GM18867 (cell line): ENCODE data around the gene ABR.
"Not testable (repeated sequence)": the region's sequence is repeated elsewhere in the genome, so short reads cannot be mapped to it uniquely, and the experiment has no call there.

Source experiments
- ATAC-seq: cut with Tn5 transposase; IDR thresholded peaks from one replicate; pipeline ENCODE4 v1.9.1; 2021; ENCODE audit warnings: mild to moderate bottlenecking, moderate library complexity; ENCODE audit not compliant: unreplicated experiment

ABR gene

DNA sequence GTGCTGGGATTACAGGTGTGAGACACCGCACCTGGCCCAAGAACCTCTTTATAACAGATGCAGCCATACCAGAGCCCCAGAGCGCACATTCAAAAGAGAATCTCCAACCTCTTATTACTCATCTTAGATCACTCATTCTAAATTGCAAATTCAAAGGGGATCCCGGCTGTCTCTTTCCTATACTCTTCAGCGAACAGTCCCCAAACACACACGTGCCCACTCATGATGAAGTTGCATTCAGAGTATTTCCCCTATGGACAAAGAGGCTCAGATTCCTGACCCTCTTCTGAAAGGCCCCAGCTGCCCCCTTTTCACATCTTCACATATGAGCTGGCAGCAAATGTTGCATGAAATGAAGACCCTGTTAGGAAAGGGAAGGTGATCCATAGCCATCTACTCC is 22.5 kb upstream of the ABR start:
- no peak for ATAC-seq

DNA sequence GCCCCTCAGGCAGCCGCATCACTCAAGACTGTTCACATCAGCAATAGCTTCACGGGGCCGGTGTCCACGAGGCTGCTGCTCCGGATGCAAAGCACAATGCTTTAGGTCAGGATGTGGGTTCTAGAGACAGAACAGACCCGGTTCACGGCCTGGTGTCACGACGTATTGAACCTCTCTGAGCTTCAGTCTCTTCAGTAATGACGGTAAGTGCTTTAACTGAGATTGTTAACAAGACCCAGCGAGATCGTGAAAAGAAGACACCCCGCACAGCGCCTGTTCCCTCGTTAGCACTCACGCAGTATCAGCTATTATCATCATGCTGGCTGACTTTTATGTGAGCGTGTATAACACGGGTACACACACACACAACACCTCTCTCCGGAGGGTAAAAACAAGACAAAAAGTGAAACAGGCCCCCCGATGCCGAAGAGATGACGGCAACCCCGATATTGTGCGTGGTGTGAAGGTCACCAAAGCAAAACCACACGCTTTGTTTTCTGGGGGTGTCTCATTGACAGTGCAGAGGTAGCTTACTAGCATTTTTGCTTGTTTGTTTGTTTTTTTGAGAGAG is 21.4 kb upstream of the ABR start:
- ATAC-seq: no peak

DNA sequence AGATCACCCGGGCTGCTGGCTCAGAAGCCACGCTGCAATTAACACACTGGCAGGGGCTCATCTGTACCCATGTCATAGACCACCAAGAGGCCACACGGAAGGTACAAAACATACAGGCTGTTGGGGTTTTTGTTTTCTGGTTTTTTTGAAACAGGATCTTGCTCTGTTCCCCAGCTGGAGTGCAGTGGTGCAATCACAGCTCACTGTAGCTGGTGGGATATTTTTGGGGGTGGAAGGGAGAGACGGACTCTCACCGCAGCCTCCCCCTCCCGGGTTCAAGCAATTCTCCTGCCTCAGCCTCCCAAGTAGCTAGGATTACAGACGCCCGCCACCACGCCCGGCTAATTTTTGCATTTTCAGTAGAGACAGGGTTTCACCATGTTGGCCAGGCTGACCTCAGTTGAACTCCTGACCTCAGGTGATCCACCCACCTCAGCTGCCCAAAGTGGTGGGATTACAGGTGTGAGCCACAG is 19.5 kb upstream of the ABR start:
- not testable (repeated sequence) for ATAC-seq

DNA sequence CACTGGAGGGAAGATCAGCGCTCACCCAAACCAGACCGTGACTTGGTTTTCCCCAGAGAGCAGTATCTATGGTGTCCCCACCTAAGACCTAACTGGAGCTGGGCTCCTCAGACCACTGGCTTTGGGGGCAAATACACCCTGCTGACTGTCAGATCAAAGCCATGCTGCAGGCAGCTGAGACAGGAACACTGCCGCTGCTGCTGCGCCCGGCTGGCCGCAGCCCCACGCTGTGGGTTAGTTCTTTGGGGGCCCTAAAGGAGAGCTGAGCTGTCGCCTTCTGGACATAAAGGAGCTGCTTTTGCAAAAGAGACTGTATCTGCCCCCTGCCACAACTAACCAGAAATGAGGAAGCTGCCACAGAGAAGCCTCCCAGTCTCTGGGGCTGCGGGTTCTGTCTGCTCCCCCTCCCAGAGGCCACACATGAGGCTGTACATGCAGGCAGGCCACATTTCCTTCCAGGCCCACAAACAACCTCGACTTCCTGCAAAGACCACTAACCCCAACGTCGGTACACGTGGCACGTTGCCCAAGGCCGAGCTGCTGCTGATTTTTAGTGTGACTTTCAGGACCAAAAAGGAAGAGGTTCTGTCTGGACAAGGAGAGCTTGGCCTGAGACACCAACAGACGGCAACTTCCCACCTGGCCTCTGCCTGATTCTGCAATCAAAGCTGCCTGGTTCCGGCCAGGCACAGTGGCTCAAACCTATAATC is 18.2 kb upstream of the ABR start:
- peak; percentile 72 for ATAC-seq

DNA sequence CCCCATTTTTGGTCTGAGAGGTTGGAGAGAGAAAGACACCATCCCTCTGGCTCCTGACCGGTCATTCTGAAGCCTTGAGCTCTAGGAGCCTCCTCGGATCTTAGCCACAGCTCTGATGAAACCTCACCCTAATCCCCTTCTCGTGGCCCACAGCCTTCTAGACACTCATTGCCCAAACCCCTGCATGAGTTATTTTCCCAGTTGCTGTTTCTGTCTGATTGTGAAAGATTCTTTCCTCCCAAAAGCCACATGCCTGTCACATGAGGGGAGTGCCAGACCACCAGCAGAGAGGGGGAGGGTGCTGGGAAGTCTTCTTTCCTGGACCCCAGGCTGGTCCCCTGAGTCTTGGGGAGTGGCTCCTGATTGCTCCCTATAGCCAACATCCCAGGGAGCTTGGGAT is 17.6 kb upstream of the ABR start:
- ATAC-seq: no peak

DNA sequence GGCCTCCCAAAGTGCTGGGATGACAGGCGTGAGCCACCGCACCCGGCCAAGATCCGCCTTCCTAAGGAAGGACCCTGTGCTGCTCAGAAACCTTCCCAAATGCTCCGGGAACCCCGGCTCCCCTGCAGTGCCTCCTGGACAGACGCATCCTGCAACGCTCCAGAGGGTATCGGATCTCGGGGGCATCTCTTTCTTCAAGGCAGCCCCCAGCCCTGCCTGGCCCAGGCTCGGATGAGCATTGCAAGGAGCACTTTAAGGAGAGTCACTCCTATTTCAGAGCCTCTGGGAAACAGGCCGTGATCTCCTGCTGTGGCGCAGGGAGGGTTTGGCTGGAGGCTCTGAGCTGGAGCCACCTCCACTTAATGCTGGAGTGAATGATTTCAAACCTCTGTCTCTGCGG is 17.2 kb upstream of the ABR start:
- no peak for ATAC-seq

DNA sequence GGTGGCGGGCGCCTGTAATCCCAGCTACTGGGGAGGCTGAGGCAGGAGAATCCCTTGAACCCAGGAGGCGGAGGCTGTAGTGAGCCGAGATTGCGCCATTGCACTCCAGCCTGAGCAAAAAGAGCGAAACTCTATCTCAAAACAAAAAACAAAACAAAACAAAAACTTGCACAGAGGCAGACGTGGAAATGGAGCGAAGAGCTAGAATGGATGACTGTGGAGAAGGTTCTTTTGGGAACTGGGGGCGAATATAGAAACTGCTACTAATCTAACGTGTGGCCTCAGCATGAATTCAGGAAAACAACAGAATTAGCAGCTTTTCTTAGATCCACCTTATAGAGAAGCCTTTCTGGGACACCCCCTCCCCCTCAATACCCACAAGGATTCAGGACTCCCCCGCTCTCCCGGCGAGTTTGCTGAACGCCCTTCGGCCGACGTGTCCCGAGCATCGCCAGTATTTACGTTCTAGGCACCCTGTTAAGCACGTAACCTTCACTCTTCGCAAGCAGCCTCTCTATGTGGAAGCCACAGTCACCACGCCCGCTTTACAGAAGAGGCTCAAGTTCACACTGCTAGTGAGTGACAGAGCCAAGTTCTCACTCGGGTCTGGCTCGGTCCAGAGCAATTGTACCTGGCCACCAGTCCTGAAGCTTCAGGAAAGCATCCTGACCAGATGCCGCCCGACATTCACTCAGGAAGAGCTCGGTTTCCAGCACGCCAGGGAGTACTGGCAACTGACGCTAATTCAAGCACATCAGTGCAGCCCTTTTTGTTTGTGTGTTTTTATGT is 13.3 kb upstream of the ABR start:
- ATAC-seq: no peak

DNA sequence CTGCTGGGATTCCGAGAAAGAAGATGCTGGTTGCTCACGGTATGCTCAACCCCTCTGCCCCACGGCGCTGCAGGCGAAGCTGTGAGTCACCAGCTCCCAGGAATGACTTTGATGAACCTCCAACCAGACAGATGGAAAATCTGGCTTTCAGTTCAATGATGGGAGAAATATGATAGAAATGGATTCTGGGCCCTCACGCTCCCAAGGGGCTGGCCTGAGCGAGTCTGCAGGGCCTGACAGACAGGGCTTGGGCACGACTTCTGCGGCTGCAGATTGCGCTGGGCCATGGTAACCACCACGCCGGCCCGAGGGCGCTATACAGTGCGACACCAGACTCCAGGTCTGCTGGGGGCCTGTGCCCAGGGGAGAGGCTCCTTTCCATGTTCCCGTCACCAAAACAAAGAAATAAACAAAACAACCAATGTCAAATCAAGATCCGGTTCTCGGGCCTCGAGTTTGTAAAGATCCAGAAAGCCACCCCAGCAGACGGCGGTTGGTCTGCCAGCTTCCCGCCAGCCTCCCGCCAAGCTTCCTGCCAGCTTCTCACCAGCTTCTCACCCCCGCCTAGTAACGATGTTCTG is 11.1 kb upstream of the ABR start:
- no peak for ATAC-seq

DNA sequence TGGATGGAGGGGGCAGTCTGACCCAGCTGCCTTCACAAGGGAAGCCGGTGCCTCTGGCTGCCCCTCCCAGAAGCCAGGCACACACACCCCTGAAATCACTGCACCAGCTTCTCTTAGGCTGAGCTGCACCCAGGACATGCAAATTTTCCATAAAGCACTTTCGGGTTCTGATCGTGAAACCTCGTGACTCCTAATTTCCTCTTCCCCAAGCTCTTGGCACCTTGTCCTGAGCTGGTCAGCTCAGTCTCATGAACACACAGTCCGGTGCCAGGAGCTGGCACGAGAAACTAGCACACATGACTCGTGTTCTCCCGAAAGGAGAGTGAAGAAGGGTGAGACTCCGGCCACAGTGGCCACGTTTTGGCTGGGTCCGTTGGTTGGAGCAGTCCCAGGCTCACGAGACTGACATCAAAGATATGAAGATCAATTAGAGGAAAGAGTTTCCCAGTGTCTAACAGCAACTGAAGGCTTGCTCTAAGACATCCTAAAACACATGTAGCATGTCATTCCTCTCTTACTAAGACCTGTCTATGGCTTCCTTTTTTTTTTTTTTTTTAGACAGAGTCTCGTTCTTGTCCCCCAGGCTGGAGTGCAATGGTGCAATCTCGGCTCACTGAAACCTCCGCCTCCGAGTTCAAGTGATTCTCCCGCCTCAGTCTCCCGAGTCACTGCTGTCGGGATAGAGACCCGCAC is 9.2 kb upstream of the ABR start:
- no peak for ATAC-seq

DNA sequence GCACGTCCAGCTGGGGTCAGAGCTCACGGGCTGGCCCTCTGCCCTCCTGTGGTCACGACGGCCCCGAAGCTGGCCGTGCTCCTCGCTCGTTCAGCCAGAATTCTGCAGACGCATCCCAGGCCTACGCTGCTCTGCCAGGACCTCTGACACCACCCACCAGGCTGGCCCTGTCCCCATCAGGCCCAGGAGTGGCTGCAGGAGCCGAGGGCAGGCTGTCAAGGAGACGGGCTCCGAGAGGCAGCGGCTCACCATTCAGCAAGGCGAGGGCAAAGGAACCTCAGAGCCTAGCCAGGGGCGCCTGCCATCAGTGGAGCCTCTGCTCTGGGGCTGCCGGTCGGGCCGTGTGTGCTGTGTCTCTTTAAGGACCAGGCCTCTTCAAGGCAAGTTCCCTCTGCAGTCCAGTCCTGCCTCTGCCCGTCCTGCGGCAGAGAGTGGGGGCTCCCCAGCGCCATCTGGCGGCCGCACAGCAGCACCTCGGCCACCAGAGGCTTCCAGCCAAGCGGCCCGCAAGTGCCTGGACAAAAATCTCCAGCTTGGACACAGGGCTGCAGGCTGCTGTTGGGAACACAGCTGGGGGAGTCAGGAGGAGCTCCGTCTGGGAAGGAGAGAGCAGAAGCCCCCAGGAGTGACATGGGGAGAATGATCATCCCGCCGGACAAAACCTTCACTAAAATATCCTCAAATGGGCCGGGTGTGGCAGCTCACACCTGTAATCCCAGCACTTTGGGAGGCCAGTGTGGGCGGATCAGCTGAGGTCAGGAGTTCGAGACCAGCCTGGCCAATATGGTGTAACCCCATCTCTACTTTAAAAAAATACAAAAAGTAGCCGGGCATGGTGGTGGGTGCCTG is 7.4 kb upstream of the ABR start:
- no peak for ATAC-seq

DNA sequence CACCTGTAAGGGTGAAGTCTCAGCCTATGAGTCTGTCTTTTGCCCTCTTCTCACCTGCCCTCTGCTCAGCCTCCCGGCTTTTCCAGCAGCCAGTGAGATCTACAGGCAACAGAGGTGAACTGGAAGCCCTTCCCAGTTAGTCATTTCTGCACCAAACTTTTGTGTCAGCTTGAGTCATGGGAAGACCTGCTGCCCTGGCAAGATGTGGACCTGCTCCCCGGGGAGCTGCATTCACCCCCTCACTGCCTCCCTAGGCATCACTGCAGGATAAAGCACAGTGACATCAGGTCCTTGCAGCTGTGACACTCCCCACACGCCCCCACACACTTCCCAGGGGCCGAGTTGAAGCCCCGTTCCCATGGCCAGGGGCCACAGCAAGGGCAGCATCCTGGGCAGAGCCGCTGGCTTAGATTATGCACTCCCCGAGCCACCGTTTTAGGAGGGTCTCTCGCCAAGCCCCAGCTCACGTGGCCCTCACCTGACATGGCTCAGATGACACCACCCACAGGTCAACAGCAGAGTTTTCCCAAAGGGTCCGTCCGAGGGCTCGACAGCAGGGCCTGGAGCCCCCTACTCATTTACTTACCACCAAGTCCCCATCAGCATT is 6.5 kb upstream of the ABR start:
- no peak for ATAC-seq

DNA sequence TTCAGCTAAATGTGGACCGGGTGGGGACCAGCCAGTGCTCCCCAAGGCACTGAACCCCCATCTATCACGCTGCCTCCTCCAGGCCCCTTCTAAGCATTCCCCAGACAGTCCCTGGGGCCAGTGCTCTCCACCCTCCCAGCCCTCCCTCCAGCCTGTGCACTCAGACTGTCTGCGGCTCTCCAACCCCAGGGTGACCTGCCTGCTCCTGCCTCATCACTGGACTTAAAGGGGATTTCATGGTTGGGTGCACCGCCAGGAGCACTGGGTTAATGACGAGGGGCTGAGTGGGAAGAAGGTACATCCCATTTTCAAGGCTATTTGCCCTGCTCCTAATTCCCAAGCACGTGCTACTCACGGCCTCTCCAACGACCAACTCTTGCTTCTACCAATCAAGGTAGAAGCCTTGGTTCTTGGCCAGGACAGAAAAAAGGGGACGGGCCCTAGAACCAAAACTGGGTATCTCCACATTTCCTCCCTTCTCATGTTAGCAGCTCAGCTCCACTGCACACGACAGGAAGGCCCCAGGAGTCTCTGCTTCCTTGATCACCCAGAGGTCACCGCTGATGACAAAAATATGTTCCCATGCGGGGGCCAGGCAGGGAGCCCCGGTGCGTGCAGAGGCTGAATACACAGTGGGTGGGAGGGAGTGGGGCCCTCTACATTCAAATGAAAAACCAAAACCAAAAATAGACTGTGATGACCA is 3.5 kb upstream of the ABR start:
- ATAC-seq: no peak

DNA sequence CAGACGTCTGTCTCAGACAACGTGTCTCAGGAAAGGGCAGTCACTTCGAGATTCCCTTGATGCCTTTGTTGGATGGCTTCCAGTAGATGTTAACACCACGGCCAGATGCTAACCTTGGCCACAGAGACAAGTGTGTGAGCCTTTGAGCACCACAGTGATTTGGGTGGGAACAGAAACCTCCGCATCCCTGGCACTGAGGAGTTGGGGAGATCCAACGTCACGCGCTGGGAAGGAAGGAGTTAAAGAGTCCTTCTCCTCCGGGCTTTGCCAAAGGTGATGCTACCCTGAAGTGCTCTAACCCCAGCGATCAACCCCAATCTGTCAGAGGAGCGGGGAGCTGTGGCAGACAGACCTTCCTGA is 3.0 kb upstream of the ABR start:
- ATAC-seq: no peak

DNA sequence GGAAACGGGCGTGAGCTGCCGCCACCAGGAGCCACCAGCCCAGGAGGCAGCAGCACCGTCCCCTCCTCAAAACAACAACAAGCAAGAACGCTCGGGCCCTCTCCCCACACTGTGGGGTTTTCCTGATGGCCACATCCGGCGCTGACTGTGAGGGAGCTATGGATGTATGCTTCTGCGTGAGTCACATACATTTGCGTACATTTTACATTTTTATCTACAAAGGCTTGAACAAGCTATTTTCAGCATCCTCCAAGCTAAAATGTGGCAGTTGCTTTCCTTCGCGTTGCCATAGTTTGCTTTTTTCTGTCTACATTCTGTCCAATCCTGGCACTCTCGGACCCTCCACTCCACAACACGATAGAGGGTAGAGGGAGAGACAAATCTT is 2.0 kb upstream of the ABR start:
- ATAC-seq: no peak

DNA sequence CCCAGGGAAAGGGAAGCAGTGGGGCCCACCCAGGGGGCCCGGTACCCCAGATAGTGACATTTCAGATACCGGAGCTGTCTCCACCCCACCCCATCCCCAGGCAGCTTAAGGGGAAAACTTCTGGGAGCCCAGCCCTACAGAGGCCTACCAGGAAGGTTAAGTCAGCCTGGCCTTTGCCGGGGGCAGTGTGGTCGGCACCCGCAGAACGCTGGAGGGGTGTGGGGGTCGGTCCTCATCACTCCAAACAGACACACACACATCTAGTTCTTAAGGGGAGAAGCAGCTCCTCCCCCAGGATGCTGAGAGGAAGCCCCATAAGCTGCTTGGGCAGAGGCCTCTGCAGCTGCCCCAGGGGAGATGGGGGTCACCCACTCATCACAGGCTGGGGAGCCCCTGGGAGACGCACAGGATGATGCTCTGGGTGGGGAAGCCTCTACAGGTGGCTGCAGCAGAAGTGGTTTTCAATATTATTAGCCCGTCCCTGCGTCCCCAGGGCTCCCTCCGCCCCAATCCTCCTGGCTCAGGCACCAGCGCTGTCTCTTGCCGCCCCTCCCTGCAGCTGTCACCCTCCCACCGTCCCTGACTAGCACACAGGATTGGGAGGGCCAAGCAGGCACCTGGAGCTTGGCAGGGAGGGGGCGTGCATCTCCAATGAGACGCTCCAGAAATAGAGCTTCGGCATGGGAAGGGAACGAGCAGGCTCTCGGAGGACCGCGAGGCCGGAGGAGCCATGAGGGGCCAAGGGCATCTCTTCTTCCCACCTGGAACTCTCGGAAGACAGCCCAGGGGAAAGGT is 1.4 kb upstream of the ABR start:
- no peak for ATAC-seq

DNA sequence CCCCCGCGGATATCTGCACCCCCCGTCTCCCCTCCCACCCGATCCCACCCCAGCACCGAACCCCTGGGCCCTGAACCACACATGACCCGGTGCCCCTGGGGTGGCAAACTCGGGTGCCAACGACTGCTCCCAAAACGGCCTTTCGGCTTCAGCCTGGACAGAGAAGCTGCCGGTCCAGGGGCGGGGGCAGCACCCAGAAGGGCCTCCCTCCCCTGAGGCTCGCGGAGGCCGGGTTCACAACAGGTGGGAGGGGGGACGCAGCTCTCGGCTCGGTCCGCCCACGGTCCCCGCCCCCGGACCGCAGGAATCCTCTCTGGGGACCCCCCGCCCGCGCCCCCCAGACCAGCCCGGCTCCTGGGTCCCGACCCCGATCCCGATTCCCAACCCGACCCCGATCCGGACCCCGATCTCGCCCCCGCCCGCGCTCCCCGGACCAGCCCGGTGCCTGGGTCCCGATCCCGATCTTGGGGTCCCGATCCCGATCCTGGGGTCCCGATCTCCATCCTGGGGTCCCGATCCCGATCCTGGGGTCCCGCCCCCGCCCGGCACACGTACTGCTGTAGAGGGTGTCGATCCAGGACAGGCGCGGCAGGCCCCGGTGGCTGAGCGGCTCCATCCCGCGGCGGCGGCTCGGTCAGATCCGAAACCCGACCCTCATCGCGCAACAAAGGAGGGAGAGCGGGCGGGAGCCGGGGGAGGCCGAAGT is 516 bp downstream of the ABR start:
- no peak for ATAC-seq

DNA sequence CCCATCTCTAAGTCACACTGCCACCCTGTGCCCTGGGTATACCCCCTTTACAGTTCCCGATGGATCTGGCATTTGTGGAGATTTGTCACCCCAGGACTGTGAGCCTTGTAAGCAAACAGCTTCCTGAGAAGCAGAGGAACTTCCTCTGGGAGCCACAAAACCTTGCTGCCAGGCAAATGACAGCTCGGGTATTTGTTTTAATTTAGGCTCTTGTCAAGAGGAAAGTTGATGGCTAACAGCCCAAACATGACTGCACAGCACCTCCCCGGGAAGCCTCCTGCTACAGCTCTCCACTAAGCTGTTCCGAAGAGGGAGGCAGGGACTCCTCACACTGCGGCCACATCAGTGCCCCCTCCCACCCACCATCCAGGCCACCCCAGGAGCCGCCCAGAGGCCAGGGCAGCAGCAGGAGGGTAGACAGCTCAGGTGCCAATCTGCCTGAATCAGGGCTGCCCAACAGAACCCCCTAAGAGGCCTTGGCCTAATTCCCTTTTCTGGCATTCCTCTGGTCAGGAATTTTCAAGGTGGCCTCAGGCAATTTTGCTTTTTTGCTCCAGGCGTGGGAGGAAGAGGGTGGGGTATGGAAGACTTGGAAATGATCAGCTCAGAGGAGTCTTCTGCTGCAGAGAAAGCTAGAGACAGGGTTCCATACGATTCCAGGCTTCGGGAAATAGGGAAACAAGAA is 2.6 kb downstream of the ABR start:
- ATAC-seq: no peak
